Body of pancreas (tissue), 4 donors: ENCODE results near the gene RAI1. TPM values are rescaled to one million over a fixed set of nuclear protein-coding genes. Genes with fewer than 3 reads are reported as not detected.

Experiments used
- ATAC-seq: fragments of 150-250 bp; one replicate; pipeline ENCODE4 v1.9.1; 2016
- DNase-seq, 4 donors: peaks; one replicate each; pipeline ENCODE4 v3.0.0-alpha.2; 2019
- H3K27ac ChIP-seq, 4 donors: fragments of 200-600 bp; sonication (generic); 1 replicate in 3 of 4; 2 replicates in 1 of 4; pipeline versions ENCODE4 v1.5.1 to v1.6.1; 2016 to 2019; ENCODE audit warnings: mild to moderate bottlenecking in 1 of 4, mixed read lengths in 1 of 4, moderate library complexity in 1 of 4
- H3K27me3 ChIP-seq, 2 donors: fragments of 200-600 bp; sonication (generic); one replicate each; pipeline ENCODE4 v1.6.0; 2016; ENCODE audit warnings: mild to moderate bottlenecking in 1 of 2
- H3K36me3 ChIP-seq, 2 donors: fragments of 200-600 bp; sonication (generic); replicated peaks in 1 of 2; 2 replicates each; pipeline ENCODE4 v1.5.1; 2016; ENCODE audit warnings: low read depth in 2 of 2; ENCODE audit not compliant: insufficient read depth in 1 of 2
- H3K4me1 ChIP-seq: fragments of 200-600 bp; sonication (generic); one replicate; pipeline ENCODE4 v1.6.0; 2016
- H3K4me3 ChIP-seq, 2 donors: fragments of 200-600 bp; sonication (generic); 1 replicate in 1 of 2; 2 replicates in 1 of 2; pipeline ENCODE4 v1.5.1; 2016 to 2019
- H3K9me3 ChIP-seq, 3 donors: fragments of 200-600 bp; sonication (generic); 1 replicate in 2 of 3; 2 replicates in 1 of 3; pipeline ENCODE4 v1.5.1; 2016
- POLR2A ChIP-seq, 3 donors: fragments of 450-650 bp; IDR thresholded peaks; one replicate each; pipeline ENCODE4 v1.6.1; 2016; ENCODE audit warnings: antibody characterized with exemption in 3 of 3, mild to moderate bottlenecking in 2 of 3
- WGBS, 2 donors: methylation state at CpG; one replicate each; pipeline ENCODE4 v1.1.5; 2017; 5-methylcytosine and 5-hydroxymethylcytosine counted together
- intact Hi-C: fragments of 100-400 bp; cut with DNase I; formaldehyde crosslinking; loops from one replicate; pipeline ENCODE4 v1.15.1; 2023
- total RNA-seq, 2 donors: library from RNA; depleted of rRNA; stranded (reverse); fragments of >200 nt; gene quantifications; one replicate each; pipeline ENCODE4 v1.1.0, GENCODE V29; 2016
- TF ChIP-seq, protein P1 (sequence below), 7 experiments: fragments of 450-650 bp in 4 of 7; fragments of 200-600 bp in 3 of 7; sonication (generic) in 3 of 7; IDR thresholded peaks; one replicate each; pipeline ENCODE4 v1.5.1; 2016 to 2019; ENCODE audit warnings: antibody characterized with exemption in 7 of 7

RAI1 gene
- total RNA-seq, 2 donors from 2014 or later: 16.3 to 41.5 TPM

DNA sequence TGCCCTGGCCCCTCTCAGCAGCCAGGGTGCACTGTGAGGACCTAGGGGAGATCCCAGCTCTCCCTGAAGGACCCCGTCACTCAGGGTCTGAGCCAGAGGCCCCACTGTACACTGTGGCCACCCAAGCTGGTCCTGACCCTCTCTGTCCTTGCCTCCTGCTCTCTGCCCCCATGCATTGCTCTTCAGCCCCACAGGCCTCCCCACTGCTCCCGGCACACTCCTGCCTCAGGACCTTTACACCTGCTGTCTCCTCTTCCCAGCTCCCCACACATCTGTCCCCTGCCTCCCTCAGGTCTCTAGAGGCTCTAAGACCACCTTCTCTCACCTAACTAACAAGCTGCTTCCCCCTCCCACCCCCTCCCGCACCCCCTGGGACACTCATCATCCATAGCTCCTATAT is 12.9 kb upstream of the RAI1 start:
- no peak for TF ChIP-seq POLR2A (IDR thresholded peaks at IDR 0.05)
- TF ChIP-seq, protein P1, sequence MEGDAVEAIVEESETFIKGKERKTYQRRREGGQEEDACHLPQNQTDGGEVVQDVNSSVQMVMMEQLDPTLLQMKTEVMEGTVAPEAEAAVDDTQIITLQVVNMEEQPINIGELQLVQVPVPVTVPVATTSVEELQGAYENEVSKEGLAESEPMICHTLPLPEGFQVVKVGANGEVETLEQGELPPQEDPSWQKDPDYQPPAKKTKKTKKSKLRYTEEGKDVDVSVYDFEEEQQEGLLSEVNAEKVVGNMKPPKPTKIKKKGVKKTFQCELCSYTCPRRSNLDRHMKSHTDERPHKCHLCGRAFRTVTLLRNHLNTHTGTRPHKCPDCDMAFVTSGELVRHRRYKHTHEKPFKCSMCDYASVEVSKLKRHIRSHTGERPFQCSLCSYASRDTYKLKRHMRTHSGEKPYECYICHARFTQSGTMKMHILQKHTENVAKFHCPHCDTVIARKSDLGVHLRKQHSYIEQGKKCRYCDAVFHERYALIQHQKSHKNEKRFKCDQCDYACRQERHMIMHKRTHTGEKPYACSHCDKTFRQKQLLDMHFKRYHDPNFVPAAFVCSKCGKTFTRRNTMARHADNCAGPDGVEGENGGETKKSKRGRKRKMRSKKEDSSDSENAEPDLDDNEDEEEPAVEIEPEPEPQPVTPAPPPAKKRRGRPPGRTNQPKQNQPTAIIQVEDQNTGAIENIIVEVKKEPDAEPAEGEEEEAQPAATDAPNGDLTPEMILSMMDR (IDR thresholded peaks at IDR 0.05): no peak
- Histone ChIP-seq H3K9me3 (no peaks in the 10 kb centered on the region), H3K4me3 (no peak overlapping the region), H3K27me3 (no peaks in the 10 kb centered on the region), H3K27ac (no peak overlapping the region), H3K36me3 (no peaks in the 10 kb centered on the region), H3K4me1 (no peaks in the 10 kb centered on the region)
- ATAC-seq: no peak
- 86 to 96% methylated on average over 3 of the region's 3 CpGs for WGBS, 2 donors
- intact Hi-C loops: no loop called here
- DNase-seq: no peak

DNA sequence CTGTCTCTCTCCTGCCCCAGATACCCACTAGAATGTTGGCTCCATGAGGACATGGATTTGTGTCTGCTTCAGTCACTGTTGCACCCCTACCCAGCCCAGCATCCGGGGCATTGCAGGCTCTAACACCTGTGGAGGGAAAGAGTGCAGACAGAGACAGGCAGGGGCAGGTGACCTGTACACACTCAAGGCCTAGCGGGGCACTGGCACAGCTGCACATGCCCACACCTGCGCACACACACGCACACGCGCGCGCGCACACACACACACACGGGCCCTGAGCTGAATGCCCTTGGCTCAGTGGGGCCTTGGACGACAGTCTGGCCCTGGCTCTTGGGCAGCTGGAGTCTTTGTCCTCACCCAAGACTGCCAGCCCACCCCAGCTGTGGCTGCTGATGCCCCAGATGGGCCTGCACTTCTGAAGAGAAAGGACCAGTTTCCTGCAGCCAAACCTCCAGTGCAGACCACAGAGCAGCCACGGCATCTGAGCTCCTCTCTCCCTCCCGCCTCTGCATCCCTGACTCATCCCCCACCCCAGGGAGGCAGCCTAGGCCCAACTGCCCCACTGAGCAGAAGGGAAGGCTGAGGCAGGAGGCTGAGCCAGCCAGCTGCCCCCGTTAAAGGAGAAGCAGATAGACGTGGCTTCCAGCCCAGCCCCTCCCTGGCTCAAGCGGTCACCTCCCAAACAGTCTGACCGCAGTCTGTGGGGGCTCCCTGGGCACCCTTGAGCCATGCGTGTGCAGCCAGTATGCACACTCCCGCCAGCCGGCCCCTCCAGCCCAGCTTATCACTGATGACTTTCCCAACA is 12.3 kb upstream of the RAI1 start:
- ATAC-seq: no peak
- Histone ChIP-seq H3K27ac (no peak overlapping the region), H3K4me1 (no peaks in the 10 kb centered on the region), H3K36me3 (no peaks in the 10 kb centered on the region), H3K9me3 (no peaks in the 10 kb centered on the region), H3K4me3 (no peak overlapping the region), H3K27me3 (no peaks in the 10 kb centered on the region)
- WGBS, 2 donors: 62 to 64% methylated on average over 12 to 20 of the region's 20 CpGs
- intact Hi-C loops: no loop called here
- no peak for DNase-seq
- no peak for TF ChIP-seq POLR2A (IDR thresholded peaks at IDR 0.05)
- TF ChIP-seq, protein P1 (IDR thresholded peaks at IDR 0.05): no peak

- intact Hi-C loops: loop anchor here (10.0 kb wide), 1 partner anchor 355 kb away; no protein-coding TSS in a partner anchor
- no peak for TF ChIP-seq POLR2A (IDR thresholded peaks at IDR 0.05)
- TF ChIP-seq, protein P1 (IDR thresholded peaks at IDR 0.05): no peak
- no peak for DNase-seq
- H3K27ac ChIP-seq: no peak overlapping the region
- no peaks in the 10 kb centered on the region for H3K9me3 ChIP-seq
- no peak overlapping the region for H3K4me3 ChIP-seq
- no peaks in the 10 kb centered on the region for H3K4me1 ChIP-seq
- no peaks in the 10 kb centered on the region for H3K36me3 ChIP-seq
- 17 to 73% methylated on average over 1 to 6 of the region's 6 CpGs for WGBS, 2 donors
- no peaks in the 10 kb centered on the region for H3K27me3 ChIP-seq
- ATAC-seq: no peak
Measured at GRCh38 chr17:17669580-17670235, 11.6 kb upstream of the RAI1 start.

GRCh38 chr17:17670701-17671305 is 10.5 kb upstream of the RAI1 start:
- Histone ChIP-seq H3K36me3 (no peaks in the 10 kb centered on the region), H3K9me3 (no peaks in the 10 kb centered on the region), H3K27ac (no peak overlapping the region), H3K4me3 (no peak overlapping the region), H3K4me1 (no peaks in the 10 kb centered on the region), H3K27me3 (no peaks in the 10 kb centered on the region)
- no peak for ATAC-seq
- intact Hi-C loops: loop anchor here (10.0 kb wide), 1 partner anchor 354 kb away; no protein-coding TSS in a partner anchor
- 78 to 79% methylated on average over 15 to 16 of the region's 16 CpGs for whole genome bisulfite sequencing, 2 donors
- no peak for DNase-seq
- TF ChIP-seq POLR2A (IDR thresholded peaks at IDR 0.05): no peak
- TF ChIP-seq, protein P1 (IDR thresholded peaks at IDR 0.05): no peak
